ENCODE data around the gene RNF123.
"Not testable (repeated sequence)": the region's sequence is repeated elsewhere in the genome, so short reads cannot be mapped to it uniquely, and the experiment has no call there.

RNF123 gene

DNA sequence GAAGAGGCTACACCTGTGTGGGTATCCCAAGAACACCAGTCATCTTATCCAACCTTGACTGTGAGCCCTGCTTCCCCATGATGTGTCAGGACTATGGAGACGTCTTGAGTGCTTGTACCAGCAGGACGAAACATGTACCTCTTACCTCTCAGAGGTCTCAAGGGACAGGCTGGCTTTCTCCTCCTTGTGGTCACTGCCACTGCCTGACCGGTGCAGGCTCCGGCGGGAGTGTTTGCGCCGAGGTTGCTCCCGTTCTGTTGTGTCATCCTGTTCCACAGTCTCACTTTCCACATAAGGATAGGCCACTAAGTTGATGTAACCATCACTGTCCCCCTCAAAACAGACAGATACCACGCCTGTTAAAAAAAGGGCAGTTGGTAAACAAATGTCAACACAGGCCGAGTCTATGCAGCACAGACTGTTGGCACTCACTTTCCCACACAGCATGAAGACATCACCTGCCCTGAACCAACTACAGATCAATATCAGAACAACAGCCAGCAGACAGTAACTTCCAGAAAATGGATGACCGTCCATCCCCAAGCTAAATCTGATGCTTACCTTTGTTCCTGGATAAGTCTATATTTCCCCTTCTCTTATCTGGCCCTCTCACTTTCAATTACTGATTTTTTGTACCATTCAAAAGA, 48.8 kb downstream of the RNF123 start:
- DNase-seq (ENCODE audit: low read depth in 1 of 2, low spot score in 1 of 2) = no peak

DNA sequence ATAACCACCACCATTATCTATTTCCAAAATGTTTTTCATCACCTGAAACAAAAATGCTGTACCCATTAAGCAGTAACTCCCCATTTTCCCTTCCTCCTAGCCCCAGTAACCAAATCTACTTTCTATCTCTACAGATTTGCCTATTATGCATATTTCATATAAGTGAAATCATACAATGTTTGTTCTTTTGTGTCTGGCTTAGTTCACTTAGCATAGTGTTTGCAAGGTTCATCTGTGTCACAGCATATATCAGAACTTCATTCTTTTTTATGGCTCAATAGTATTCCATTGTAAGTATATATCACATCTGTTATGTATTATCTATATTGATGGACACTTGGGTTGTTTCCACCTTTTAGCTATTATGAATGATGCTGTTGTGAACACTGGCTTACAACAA, 51.1 kb downstream of the RNF123 start:
- DNase-seq (ENCODE audit: low read depth in 1 of 2, low spot score in 1 of 2) = no peak

DNA sequence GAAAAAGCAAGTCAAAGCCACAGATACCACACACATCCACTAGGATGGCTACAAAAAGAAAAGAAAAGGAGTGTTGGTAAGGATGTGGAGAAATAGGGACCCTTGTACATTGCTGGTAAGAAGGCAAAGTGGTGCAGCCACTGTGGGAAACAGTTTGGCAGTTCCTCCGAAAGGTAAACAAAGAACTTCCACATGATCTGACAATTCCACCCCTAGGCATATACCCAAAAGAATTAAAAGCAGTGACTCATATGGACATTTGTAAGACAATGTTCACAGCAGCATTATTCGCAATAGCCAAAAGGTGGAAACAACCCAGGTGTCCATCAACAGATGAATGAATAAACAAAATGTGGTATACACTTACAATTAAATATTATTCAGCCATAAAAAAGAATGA, 56.6 kb downstream of the RNF123 start:
- no peak for DNase-seq (ENCODE audit: low read depth in 1 of 2, low spot score in 1 of 2)

DNA sequence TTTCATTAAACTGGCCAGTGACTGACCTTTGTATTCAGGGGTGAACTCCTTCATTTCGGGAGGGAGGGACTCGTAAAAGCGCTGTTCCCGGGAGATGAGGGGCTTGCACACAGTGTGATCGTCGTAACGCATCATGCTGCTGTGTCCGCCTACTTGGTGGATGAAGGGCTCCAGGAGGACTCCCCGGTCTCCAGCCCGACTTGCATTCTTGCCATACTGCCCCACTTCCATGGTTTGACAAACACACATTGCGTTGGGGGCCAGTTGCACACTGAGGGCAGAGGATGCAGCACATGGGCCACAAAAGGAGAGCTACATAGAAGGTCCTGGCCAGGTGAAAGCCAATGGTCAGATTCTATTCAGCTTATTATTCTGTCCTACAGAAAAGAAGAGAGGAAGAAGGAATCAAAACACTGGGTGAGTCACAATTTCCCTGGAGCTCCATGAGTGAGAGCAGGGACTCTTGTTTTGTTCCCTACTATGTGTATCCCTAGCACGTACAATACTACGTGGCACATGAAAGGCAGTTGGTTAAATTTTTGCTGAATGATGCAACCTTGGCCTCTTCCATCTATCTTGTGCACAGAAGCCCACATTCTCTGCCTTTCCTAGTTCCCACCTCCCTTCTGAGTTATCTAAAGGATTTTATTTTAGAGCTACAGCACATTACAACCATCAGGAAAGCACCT, 58.6 kb downstream of the RNF123 start:
- no peak for DNase-seq (ENCODE audit: low read depth in 1 of 2, low spot score in 1 of 2)

DNA sequence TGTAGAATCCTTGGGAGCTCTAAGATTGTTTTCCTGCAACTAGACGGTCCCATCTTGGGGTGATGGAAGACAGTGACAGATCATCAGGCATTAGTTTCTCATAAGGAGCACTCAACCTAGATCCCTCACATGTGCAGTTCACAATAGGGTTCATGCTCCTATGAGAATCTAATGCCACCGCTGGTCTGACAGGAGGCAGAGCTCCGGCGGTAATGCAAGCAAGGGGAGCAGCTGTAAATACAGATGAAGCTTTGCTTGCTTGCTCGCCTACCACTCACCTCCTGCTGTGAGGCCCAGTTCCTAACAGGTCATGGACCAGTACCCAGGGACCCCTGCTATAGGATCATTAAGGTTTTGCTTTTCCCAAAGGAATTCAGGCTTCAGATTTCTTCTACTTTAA, 59.5 kb downstream of the RNF123 start:
- DNase-seq (ENCODE audit: low read depth in 1 of 2, low spot score in 1 of 2) = not testable (repeated sequence)

DNA sequence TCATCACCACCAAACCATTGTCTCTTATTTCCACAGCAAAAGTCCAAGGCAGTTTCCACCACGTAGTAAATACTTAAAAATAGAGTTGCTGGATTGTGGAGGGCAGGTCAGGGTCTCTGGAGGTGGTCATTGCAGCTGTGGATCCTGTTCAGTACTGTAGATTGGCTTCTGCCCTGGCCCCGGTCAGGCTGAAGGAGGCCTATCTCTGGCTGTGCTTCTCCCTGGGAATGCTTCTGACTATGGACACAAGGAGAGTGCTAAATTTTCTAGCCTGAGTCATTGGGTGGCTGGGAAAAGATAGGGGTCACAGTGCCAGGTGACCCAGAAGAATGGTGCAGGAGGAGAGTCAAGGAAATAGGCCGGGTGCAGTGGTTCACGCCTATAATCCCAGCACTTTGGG, 60.7 kb downstream of the RNF123 start:
- no peak for DNase-seq (ENCODE audit: low read depth in 1 of 2, low spot score in 1 of 2)

DNA sequence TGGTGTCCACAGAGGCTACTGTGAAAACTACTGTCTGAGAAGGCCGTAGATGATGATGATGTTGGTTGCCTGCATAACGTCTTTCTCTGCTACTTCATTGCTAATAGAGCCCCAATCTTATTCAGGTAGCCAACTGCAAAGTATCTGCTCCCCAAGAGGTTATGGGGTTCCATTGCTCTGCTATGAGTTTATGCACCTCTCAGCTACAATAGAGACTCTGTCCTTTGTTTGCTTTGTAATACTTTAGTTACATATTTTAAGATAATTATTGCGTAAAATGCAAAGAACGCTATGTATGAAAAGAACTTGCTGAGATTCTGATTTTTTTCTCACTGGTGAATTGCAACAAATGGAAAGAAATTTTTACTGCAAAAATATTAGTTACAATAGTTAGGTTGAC, 62.1 kb downstream of the RNF123 start:
- DNase-seq (ENCODE audit: low read depth in 1 of 2, low spot score in 1 of 2) = no peak

DNA sequence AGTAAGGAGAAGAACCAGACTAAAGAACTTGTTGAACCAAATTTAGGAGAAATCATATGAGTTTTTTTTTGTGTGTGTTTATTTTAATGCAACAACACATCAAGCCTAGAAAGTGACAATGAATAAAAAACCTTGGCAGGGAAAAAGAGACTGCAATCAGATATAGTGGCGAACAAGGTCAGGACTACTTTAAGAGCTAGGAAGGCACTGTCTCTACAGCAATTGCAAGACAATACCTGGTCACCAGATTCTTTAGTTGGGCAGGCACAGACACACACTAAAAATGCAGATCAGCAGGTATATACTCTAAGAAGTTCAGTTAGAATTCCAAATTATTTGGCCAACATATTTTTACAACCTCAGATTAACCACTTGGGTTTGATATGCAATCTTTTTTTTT, 65.2 kb downstream of the RNF123 start:
- no peak for DNase-seq (ENCODE audit: low read depth in 1 of 2, low spot score in 1 of 2)

DNA sequence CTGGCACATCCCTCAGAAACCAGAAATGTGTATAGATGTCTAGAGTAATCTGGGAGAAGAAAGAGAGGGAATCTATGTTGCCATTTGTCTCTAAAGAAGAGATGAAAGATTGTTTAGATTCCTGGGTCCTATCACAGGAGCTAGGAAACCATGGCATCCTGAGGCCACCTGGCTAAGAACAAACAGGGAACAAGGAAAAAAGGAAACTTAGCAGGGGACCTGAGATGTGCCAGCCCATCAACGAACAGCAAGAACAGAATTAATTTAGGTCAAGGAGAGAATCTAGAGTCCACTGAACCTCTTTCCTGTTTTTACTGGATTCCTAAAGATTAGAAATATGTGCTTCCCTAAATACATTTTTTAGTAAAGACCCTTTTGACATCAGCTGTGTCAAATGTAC, 66.7 kb downstream of the RNF123 start:
- DNase-seq (ENCODE audit: low read depth in 1 of 2, low spot score in 1 of 2) = no peak

DNA sequence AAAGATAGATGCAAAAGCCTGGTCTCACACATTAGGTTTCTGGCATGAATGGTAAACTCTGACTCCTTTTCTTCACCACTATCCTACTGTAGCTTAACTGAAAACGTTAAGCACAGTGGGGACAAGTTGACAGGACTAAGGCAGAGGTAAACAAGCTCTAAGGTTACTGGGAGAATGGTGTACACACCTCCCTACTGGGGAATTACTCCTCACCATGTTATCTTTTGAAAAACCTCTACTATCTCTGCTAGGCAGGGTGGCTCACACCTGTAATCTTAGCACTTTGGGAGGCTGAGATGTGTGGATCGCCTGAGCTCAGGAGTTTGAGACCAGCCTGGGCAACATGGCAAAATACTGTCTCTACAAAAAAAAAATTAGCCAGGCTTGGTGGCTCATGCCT, 67.8 kb downstream of the RNF123 start:
- DNase-seq (ENCODE audit: low read depth in 1 of 2, low spot score in 1 of 2) = no peak

DNA sequence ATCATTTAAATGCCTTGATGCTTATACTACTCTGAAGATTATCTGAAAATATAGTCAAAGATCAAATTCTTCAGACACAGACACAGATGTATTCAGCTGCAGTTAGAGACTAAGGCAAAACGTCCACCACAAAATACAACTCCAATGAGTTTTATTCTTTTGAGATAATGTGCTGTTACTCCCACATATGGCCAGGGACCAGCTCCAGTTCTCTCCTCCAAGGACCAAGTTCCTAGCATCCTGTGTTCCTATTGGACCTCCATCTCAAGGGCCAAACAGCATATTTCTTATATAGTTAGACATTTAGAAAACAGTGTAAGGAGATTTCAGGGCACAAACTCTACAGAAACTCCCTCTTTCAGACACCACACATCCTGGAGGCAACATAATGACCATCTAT, 69.9 kb downstream of the RNF123 start:
- DNase-seq (ENCODE audit: low read depth in 1 of 2, low spot score in 1 of 2) = no peak

DNA sequence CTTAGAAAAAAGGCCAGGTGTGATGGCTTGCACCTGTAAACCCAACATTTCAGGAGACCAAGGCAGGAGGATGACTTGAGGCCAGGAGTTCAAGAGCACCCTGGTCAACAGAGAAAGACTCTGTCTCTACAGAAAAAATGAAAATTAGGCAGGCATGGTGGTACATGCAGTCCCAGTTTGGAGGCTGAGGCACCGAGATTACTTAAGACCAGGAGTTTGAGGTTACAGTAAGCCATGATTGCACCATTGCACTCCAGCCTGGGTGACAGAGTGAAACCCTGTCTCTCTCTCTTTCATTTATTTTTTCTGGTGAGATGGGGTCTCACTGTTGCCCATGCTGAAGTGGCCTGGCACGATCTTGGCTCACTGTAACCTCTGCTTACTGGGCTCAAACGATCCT, 72.3 kb downstream of the RNF123 start:
- DNase-seq (ENCODE audit: low read depth in 1 of 2, low spot score in 1 of 2) = no peak

DNA sequence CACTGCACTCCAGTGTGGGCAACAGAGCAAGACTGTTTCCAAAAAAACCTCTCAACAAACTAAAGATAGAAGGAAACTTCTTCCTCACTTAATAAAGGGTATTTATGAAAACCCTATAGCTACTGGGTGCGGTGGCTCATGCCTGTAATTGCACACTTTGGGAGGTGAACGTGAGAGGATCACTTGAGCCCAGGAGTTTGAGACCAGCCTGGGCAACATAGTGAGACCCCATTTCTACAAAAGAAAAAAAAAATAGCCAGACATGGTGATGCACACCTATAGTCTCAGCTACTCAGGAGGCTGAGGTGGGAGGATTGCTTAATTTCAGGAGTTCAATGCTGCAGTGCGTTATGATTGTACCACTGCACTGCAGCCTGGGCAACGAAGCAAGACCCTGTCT, 74.6 kb downstream of the RNF123 start:
- DNase-seq (ENCODE audit: low read depth in 1 of 2, low spot score in 1 of 2) = no peak

DNA sequence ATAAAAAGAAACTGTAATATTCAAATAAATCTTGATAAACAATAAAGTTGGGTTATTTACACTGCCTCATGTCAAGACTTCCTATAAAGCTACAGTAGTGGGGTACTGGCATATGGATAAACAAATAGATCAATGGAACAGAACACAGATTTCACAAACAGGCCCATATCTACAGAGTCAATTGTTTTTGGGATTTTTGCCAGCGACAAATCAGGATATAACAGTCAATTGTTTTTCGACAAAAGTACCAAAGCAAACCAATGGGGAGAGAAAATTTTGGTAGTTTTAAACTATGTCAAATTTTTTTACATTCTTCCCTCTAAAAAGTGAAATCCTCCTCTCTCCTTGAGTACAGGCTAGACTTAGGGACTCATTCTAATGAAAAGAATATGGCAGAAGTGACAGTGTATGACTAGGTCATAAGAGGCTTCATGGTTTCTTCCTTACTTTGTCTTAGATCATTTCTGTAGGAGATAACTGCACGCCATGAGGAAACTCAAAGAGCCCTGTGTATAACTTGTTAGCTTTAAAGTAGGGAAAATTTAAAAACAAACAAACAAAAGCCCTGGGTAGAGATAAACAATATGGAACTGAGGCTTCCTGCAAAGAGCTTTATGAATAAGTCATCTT, 80.0 kb downstream of the RNF123 start:
- no peak for DNase-seq (ENCODE audit: low read depth in 1 of 2, low spot score in 1 of 2)

DNA sequence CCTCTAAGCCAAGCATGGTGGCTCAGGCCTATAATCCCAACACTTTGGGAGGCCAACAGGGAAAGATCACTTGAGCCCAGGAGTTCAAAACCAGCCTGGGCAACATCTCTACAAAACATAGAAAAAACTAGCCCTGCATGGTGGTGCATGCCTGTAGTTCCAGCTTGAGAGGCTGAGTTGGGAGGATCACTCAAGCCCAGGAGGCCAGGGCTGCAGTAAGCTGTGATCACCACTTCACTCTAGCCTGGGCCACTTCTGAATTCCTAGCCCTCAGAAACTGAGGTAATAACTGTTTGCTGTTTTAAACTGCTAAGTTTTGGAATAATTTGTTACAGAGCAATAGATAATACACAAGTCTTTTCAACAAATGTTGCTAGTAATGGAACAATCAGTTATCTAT, 80.6 kb downstream of the RNF123 start:
- DNase-seq (ENCODE audit: low read depth in 1 of 2, low spot score in 1 of 2) = no peak

Measured in activated CD4-positive, alpha-beta T cell treated with anti-CD3 and anti-CD28 coated beads, Interleukin-2, amount 50 U/mL, for 24 hours (primary cell).